GM18505 (cell line): ENCODE data around the gene MOV10L1.
A peak's percentile ranks its signal among the peaks of the same experiment; 100 is the strongest.

Source experiments
- ATAC-seq: cut with Tn5 transposase; IDR thresholded peaks from one replicate; pipeline ENCODE4 v1.9.1; 2021; ENCODE audit not compliant: unreplicated experiment
- POLR2A ChIP-seq: IDR thresholded peaks from 4 replicates; pipeline ENCODE4 v1.6.1; 2011; ENCODE audit warnings: borderline replicate concordance; ENCODE audit not compliant: insufficient read depth, insufficient read length; ENCODE audit errors: extremely low read depth

Gene MOV10L1

GRCh38 chr22:50184004-50184901 lies 94.4 kb downstream of the MOV10L1 start:
- no peak for ATAC-seq
- no peak for TF ChIP-seq POLR2A

- ATAC-seq, result no peak
- TF ChIP-seq POLR2A, result no peak
Observed at GRCh38 chr22:50184902-50185374, 95.1 kb downstream of the MOV10L1 start.

- TF ChIP-seq POLR2A, result peak; percentile 64
- ATAC-seq, result no peak
Observed at GRCh38 chr22:50185375-50186087, 95.7 kb downstream of the MOV10L1 start, which contains the start of gene TRABD. TSS of gene TRABD (plus strand) at chr22:50185913. CDS start at chr22:50193061, 7,148 bp downstream.

GRCh38 chr22:50186181-50186714 lies 96.4 kb downstream of the MOV10L1 start:
- no peak for ATAC-seq
- TF ChIP-seq POLR2A, result no peak

GRCh38 chr22:50186761-50187523 lies 97.1 kb downstream of the MOV10L1 start:
- peak; percentile 14 for TF ChIP-seq POLR2A
- ATAC-seq, result no peak

- ATAC-seq, result no peak
- TF ChIP-seq POLR2A, result no peak
Observed at GRCh38 chr22:50188356-50188755, 98.5 kb downstream of the MOV10L1 start.

- no peak for ATAC-seq
- no peak for TF ChIP-seq POLR2A
Observed at GRCh38 chr22:50189184-50189848, 99.5 kb downstream of the MOV10L1 start.

GRCh38 chr22:50189849-50190181 lies 100.0 kb downstream of the MOV10L1 start:
- TF ChIP-seq POLR2A, result no peak
- ATAC-seq, result no peak

- ATAC-seq, result peak; percentile 37
- TF ChIP-seq POLR2A, result peak; percentile 84
Observed at GRCh38 chr22:50190182-50190940, 100.6 kb downstream of the MOV10L1 start.

- TF ChIP-seq POLR2A, result peak; percentile 65
- ATAC-seq, result peak; percentile 35
Observed at GRCh38 chr22:50190941-50191741, 101.3 kb downstream of the MOV10L1 start.
